H1 (cell line): ENCODE measurements around the gene ARL10. TPM values are rescaled to one million over a fixed set of nuclear protein-coding genes. Genes with fewer than 3 reads are reported as not detected.

ENCODE experiments used
- CREB1 ChIP-seq: IDR thresholded peaks from 2 replicates; pipeline ENCODE4 v1.6.1; 2012; ENCODE audit warnings: inconsistent platforms
- JUN ChIP-seq: IDR thresholded peaks from 2 replicates; pipeline ENCODE4 v1.6.1; 2011; ENCODE audit warnings: low read depth, mild to moderate bottlenecking, improper control_type of control experiment, low read length
- JUND ChIP-seq: IDR thresholded peaks from 2 replicates; pipeline ENCODE4 v1.6.1; 2011; ENCODE audit warnings: mild to moderate bottlenecking, improper control_type of control experiment, low read length
- POLR2AphosphoS5 ChIP-seq: IDR thresholded peaks from 2 replicates; pipeline ENCODE4 v1.6.1; 2011; ENCODE audit warnings: low read depth, low read length
- polyA plus RNA-seq, 7 experiments: library from polyadenylated mRNA; depleted of rRNA in 3 of 7; stranded (reverse) in 5 of 7; unstranded in 2 of 7; fragments of >200 nt in 5 of 7; fragments of 200-250 nt in 2 of 7; gene quantifications; 1 replicate in 5 of 7; 2 replicates in 1 of 7; 4 replicates in 1 of 7; pipeline versions ENCODE4 v1.2.1 to v1.2.3, GENCODE V29; 2011 to 2013; ENCODE audit warnings: missing spikeins in 2 of 7, mixed read lengths in 2 of 7
- total RNA-seq: library from RNA; stranded (reverse); fragmentation: NEBNext Ultra II Directional; extraction: Animal tissue kit (Norgen Biotek cat#: 25700); gene quantifications from 2 replicates; pipeline ENCODE4 v1.2.1, GENCODE V29; 2021

Gene ARL10
- total and polyA plus RNA-seq, 2 of the 8 experiments (the other 6 are each of a cell fraction or from before 2014, with no cell fraction given) = 3.1 to 7.4 TPM

DNA sequence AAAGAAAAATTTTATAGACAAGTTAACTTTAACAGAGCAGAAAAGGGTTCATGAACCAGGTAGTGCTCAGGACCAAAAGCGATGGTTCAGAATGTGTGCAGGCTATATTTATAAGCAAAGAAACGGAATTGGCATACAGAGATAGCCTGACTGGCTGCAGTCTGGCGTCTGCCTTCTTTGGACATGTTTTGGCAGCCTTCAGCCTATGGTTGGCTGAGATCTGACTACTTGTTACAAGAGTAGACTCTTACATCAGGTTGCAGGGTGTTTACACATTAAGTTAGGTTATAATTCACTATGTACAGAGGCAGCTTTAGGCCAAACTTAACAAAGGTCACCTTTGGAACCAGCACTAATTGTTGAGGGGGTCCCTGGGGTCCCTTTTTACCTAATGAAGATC lies 16.1 kb downstream of the ARL10 start (continued):
- no peak for TF ChIP-seq JUN
- no peak for TF ChIP-seq POLR2AphosphoS5
- TF ChIP-seq CREB1 = no peak
- no peak for TF ChIP-seq JUND
